Psoas muscle (tissue), 8 donors: Measurements from ENCODE around the gene LSG1. TPM values are rescaled to one million over a fixed set of nuclear protein-coding genes. Genes with fewer than 3 reads are reported as not detected.
A peak's percentile ranks its signal among the peaks of the same experiment; 100 is the strongest.

Source experiments
- ATAC-seq, 4 donors: fragments of 200-7000 bp; cut with Tn5 transposase; one replicate each; pipeline ENCODE4 v1.9.1; 2020; ENCODE audit warnings: moderate library complexity in 3 of 4, mild to moderate bottlenecking in 2 of 4
- DNase-seq, 2 donors: peaks; one replicate each; pipeline ENCODE4 v3.0.0-alpha.2; 2020
- H3K27ac ChIP-seq: fragments of 200-600 bp; one replicate; pipeline ENCODE4 v1.8.0; 2022
- H3K27me3 ChIP-seq, 3 donors: fragments of 200-600 bp in 1 of 3; one replicate each; pipeline versions ENCODE4 v1.6.1 to v1.8.0; 2013 to 2022; ENCODE audit warnings: low read length in 2 of 3, mild to moderate bottlenecking in 2 of 3, moderate library complexity in 1 of 3; ENCODE audit not compliant: insufficient read depth in 3 of 3
- H3K36me3 ChIP-seq, 2 donors: fragments of 200-600 bp in 1 of 2; one replicate each; pipeline versions ENCODE4 v1.6.1 to v1.8.0; 2013 to 2022; ENCODE audit warnings: low read depth in 1 of 2, mild to moderate bottlenecking in 1 of 2, moderate library complexity in 1 of 2; ENCODE audit not compliant: insufficient read depth in 1 of 2
- H3K4me1 ChIP-seq: fragments of 200-600 bp; one replicate; pipeline ENCODE4 v1.8.0; 2022
- H3K4me3 ChIP-seq: fragments of 200-600 bp; one replicate; pipeline ENCODE4 v1.8.0; 2022; ENCODE audit warnings: mild to moderate bottlenecking
- H3K9me3 ChIP-seq: fragments of 200-600 bp; one replicate; pipeline ENCODE4 v1.8.0; 2022
- WGBS, 3 donors: extraction: QIAGEN DNeasy Blood & Tissue Kit; methylation state at CpG; one replicate each; pipeline versions ENCODE4 v1.1.6 to v1.1.7; 2013; 5-methylcytosine and 5-hydroxymethylcytosine counted together
- intact Hi-C, 2 donors: fragments of 100-400 bp; cut with DNase I; formaldehyde crosslinking; loops; one replicate each; pipeline versions ENCODE4 v1.11.0 to v1.14.2; 2022
- polyA plus RNA-seq, 3 donors: library from polyadenylated mRNA; stranded (reverse); fragments of 200-250 nt; gene quantifications; one replicate each; pipeline ENCODE4 v1.2.3, GENCODE V29; 2013
- total RNA-seq, 4 donors: library from RNA; stranded (reverse); fragmentation: NEBNext Ultra II Directional in 2 of 4; extraction: Animal tissue kit (Norgen Biotek cat#: 25700) in 2 of 4; gene quantifications; one replicate each; pipeline versions ENCODE4 v1.2.1 to v1.2.4, GENCODE V29; 2021 to 2023
- TF ChIP-seq, protein P1 (sequence below): fragments of 200-600 bp; IDR thresholded peaks from one replicate; pipeline ENCODE4 v1.8.0; 2022; ENCODE audit warnings: antibody characterized with exemption
- donor health status: healthy with polysubstance abuse.
- donor health status: DM: no; HTN: no; CAD: no; lungs with moderate emphysema.
- donor health status: Bipolar disorder and iron deficiency.
- donor health status: healthy.
- donor health status: DM: yes; HTN: yes; CAD: no.
- donor health status: DM: no; HTN: no; CAD: no.
- donor health status: DM: no; HTN: no; CAD: no.
- donor health status: DM: yes; HTN: yes; CAD: no.

Gene LSG1
- total and polyA plus RNA-seq, 7 donors, result 22.8 to 46.8 (median 29.5) TPM

DNA sequence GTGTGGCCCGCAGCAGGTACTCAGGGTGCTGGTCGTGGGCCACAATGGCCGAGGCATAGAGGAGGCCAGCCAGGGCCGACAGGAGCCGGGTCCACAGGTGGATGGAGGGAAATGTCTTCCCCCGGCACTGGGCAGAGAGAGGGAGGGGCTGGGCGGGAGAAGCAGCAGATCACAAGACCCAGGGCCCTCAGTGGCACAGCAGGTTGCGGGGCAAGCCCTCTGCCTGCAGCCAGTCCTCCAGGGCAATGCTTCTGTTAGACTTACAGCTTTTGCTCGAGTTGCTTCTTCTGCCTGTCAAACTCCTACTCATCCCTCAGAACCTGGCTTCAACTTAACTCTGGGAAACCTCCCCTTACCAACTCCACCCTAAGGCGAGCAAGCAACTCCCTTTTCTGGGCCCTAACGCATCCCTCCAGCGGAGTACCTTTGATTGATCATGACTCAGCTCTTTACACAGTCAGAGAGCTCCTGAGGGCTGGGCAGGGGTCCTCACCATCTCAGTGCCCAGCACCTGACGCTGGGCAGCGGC, 54.8 kb downstream of the LSG1 start:
- TF ChIP-seq, protein P1, sequence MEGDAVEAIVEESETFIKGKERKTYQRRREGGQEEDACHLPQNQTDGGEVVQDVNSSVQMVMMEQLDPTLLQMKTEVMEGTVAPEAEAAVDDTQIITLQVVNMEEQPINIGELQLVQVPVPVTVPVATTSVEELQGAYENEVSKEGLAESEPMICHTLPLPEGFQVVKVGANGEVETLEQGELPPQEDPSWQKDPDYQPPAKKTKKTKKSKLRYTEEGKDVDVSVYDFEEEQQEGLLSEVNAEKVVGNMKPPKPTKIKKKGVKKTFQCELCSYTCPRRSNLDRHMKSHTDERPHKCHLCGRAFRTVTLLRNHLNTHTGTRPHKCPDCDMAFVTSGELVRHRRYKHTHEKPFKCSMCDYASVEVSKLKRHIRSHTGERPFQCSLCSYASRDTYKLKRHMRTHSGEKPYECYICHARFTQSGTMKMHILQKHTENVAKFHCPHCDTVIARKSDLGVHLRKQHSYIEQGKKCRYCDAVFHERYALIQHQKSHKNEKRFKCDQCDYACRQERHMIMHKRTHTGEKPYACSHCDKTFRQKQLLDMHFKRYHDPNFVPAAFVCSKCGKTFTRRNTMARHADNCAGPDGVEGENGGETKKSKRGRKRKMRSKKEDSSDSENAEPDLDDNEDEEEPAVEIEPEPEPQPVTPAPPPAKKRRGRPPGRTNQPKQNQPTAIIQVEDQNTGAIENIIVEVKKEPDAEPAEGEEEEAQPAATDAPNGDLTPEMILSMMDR, result no peak
- H3K27me3 ChIP-seq, result no peaks in the 10 kb centered on the region
- no peak overlapping the region for H3K27ac ChIP-seq
- no peak overlapping the region for H3K4me3 ChIP-seq
- intact Hi-C loops, result no loop called here
- no peaks in the 10 kb centered on the region for H3K4me1 ChIP-seq
- DNase-seq, result peak in 1 of 2 donors; percentile 36
- WGBS, 3 donors, result 94 to 98% (median 94%) methylated on average over 12 to 14 of the region's 14 CpGs
- H3K36me3 ChIP-seq, result no peaks in the 10 kb centered on the region
- ATAC-seq, result no peak
- H3K9me3 ChIP-seq, result no peaks in the 10 kb centered on the region

DNA sequence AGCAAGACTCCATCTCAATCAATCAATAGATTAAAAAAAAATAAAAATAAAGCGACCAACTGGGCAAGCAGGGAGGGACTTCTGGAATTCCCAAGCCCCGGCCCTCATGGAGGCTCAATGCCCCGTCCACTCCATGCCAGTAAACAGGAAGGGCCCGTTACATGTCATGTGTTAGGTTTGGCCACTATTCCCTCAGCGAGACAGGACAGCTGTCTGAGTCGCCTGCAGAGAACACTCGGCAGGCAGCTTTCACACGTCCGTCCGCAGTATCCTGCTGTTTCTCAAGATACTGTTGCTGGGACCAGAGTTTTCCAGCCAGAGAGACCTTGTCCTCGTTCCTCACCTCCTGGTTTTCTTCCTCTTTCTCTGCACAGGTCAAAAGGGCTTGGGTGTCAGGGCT, 56.8 kb downstream of the LSG1 start:
- peak in 1 of 2 donors; percentile 17 for DNase-seq
- TF ChIP-seq, protein P1, result no peak

DNA sequence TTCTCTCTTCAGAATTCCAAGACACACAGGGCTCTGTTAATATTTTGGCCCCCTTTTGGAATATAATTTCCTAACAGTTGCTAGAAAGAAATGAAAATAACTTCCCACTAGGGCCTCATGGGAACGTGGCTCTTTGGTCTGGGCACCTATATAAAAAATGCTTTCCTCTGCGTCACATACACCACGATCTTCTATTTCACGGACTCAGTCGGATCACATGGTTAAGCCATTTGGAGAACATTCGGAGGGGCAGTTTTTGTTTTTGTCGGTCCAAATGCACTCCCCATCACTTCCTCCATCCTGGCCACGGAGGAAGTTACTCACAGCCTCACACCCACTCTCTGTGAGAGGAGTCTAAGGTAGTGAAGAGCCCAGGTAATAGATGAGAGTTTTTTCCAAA, 59.8 kb downstream of the LSG1 start:
- intact Hi-C loops, result no loop called here
- H3K4me3 ChIP-seq, result no peak overlapping the region
- DNase-seq, result no peak
- no peaks in the 10 kb centered on the region for H3K9me3 ChIP-seq
- TF ChIP-seq, protein P1, result no peak
- WGBS, 3 donors, result 65 to 69% (median 69%) methylated on average over 8 of the region's 8 CpGs
- H3K36me3 ChIP-seq, result no peaks in the 10 kb centered on the region
- H3K4me1 ChIP-seq, result no peaks in the 10 kb centered on the region
- no peak for ATAC-seq
- no peak overlapping the region for H3K27ac ChIP-seq
- H3K27me3 ChIP-seq, result peaks cover 0 to 2% (median 0%) of the 10 kb centered on the region in 3 donors

More for the DNA sequence above, 56.8 kb downstream of the LSG1 start:
- H3K27me3 ChIP-seq, result no peaks in the 10 kb centered on the region
- H3K36me3 ChIP-seq, result no peaks in the 10 kb centered on the region
- 49 to 72% (median 65%) methylated on average over 11 of the region's 11 CpGs for WGBS, 3 donors
- intact Hi-C loops, result no loop called here
- H3K4me1 ChIP-seq, result no peaks in the 10 kb centered on the region
- no peak overlapping the region for H3K27ac ChIP-seq
- no peaks in the 10 kb centered on the region for H3K9me3 ChIP-seq
- H3K4me3 ChIP-seq, result no peak overlapping the region
- ATAC-seq, result no peak

DNA sequence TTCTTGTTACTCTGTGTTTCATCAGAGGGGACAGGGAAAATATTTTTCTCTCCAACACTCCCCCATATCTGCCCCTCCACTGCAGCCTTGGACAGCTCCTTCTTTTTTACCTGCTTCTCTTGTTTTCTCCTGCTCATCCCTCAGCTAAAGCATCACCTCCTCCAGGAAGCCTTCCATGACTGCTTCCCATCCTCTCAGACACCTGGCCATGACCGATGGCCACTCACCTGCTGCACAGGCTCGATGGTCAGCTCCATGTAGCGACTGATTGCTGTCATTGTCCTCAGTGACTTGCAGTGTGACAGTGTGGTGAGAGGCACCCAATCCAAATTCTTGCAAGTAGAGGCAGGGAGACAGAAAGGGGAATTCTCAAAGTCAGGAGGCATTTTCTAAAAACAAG, 61.3 kb downstream of the LSG1 start:
- H3K4me1 ChIP-seq, result no peaks in the 10 kb centered on the region
- DNase-seq (no peak), ATAC-seq (no peak)
- 91 to 97% (median 95%) methylated on average over 3 of the region's 3 CpGs for WGBS, 3 donors
- H3K27ac ChIP-seq, result no peak overlapping the region
- no peaks in the 10 kb centered on the region for H3K9me3 ChIP-seq
- TF ChIP-seq, protein P1, result no peak
- intact Hi-C loops, result no loop called here
- no peak overlapping the region for H3K4me3 ChIP-seq
- peaks cover 0 to 2% (median 0%) of the 10 kb centered on the region in 3 donors for H3K27me3 ChIP-seq
- H3K36me3 ChIP-seq, result no peaks in the 10 kb centered on the region

DNA sequence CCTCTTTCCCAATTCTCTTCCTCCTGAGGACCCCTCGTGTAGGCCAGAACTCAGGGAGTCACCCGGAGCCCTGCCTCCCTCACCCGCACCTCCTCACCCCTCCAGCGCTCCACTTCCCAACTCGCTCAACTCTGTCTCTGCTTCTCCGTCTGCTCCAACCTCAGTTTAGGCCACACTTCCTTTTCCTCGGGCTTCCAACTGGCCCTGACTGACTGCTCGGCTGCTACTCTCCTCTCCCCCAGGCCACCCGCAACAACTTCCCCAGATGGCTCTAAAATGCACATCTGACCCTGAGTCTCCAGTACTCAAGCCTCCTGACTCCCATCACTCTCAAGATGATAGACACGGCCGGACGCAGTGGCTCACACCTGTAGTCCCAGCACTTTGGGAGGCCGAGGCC, 62.4 kb downstream of the LSG1 start:
- H3K27me3 ChIP-seq, result peaks cover 0 to 2% (median 0%) of the 10 kb centered on the region in 3 donors
- TF ChIP-seq, protein P1, result no peak
- ATAC-seq, result no peak
- 85 to 88% (median 86%) methylated on average over 13 of the region's 13 CpGs for WGBS, 3 donors
- H3K9me3 ChIP-seq, result no peaks in the 10 kb centered on the region
- intact Hi-C loops, result no loop called here
- no peaks in the 10 kb centered on the region for H3K4me1 ChIP-seq
- no peak for DNase-seq
- no peaks in the 10 kb centered on the region for H3K36me3 ChIP-seq
- H3K27ac ChIP-seq, result no peak overlapping the region
- no peak overlapping the region for H3K4me3 ChIP-seq
